Large intestine (tissue), 3 donors: ENCODE results near the gene GLCCI1. TPM values are rescaled to one million over a fixed set of nuclear protein-coding genes. Genes with fewer than 3 reads are reported as not detected.

Experiments used
- DNase-seq, 2 donors: peaks; one replicate each; pipeline versions ENCODE4 v3.0.0 to v3.0.0-alpha.2; 2013
- H3K27ac ChIP-seq: one replicate; pipeline ENCODE4 v1.5.1; 2013; ENCODE audit warnings: low read length
- H3K27me3 ChIP-seq: 2 replicates; pipeline ENCODE4 v1.6.1; 2013; ENCODE audit warnings: low read length; ENCODE audit not compliant: control insufficient read depth, insufficient read depth
- H3K36me3 ChIP-seq: 2 replicates; pipeline ENCODE4 v1.6.1; 2013; ENCODE audit warnings: low read length; ENCODE audit not compliant: control insufficient read depth, insufficient read depth
- H3K4me1 ChIP-seq: one replicate; pipeline ENCODE4 v1.6.1; 2013; ENCODE audit warnings: low read length; ENCODE audit not compliant: control insufficient read depth, insufficient read depth
- H3K4me3 ChIP-seq: one replicate; pipeline ENCODE4 v1.5.1; 2013; ENCODE audit warnings: low read length
- H3K9me3 ChIP-seq: one replicate; pipeline ENCODE4 v1.6.1; 2013; ENCODE audit warnings: mild to moderate bottlenecking, low read depth, low read length, moderate library complexity; ENCODE audit not compliant: control insufficient read depth
- WGBS: methylation state at CpG from one replicate; pipeline ENCODE4 v1.1.5; 2013; ENCODE audit warnings: low lambda C conversion rate; ENCODE audit not compliant: insufficient coverage; 5-methylcytosine and 5-hydroxymethylcytosine counted together
- polyA plus RNA-seq: library from polyadenylated mRNA; unstranded; fragments of 120-200 nt; gene quantifications from one replicate; pipeline ENCODE4 v1.2.1, GENCODE V29; 2013

Gene GLCCI1
- polyA plus RNA-seq, 1 donor = 13.8 TPM

DNA sequence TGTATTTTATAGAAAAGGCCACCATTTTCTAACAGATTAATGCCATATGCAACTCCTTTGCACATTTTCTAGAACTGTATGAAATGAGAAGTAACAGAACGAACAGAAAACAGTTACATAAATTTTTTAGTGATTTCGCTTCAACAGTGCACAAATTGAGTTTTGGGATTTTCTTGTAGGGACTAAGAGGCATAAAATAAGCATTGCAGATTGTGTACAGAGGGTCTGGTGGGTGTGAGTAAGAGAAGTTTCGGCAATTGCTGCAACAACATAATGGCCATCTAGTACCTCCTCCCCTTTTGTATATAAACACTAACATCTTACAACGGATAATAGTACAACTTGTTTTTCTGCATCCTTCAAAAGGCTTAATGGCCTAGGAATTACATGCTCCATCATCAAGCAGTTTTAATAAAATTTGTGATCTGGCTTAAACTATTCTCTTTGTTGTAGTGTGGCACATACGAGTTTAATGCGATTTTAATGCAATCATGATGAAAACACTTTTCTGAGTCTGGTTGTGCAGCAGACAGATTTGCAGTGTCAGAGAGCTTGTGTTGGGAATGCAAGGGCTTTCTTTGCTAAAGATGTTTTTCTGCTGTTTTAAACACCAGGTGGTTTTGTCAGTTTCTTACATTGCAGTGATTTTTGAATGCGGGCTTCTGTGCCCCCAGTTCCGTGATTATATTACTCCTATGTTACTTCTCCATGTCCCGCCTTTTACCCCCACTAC is 2.9 kb downstream of the GLCCI1 start:
- no peak for DNase-seq
- no peaks in the 10 kb centered on the region for H3K9me3 ChIP-seq
- WGBS = 92% methylated on average over 7 of the region's 9 CpGs
- no peaks in the 10 kb centered on the region for H3K27me3 ChIP-seq
- H3K36me3 ChIP-seq = no peaks in the 10 kb centered on the region
- H3K4me3 ChIP-seq = no peak overlapping the region
- H3K4me1 ChIP-seq = no peaks in the 10 kb centered on the region
- H3K27ac ChIP-seq = no peak overlapping the region

DNA sequence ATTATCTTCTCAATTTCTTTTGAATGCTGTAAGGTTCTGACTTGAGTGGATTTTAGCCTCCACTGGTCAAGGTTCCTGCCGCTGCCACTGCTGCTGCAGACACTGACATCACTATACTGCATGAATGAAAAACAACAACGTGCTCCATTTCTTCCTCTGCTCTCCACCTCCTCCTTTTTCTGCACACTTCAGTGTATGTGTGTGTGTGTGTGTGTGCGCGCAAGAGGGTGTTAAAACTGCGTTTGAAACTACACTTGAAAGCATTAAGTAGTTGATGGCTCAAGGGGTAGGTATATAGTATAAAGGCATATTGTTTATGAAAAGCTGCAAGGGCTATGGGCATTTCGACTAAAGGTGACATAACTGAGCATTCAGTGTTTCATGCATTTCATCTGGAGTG is 3.5 kb downstream of the GLCCI1 start:
- no CpG with 5 or more reads among the region's 6 CpGs for WGBS
- no peaks in the 10 kb centered on the region for H3K36me3 ChIP-seq
- no peak for DNase-seq
- H3K9me3 ChIP-seq = no peaks in the 10 kb centered on the region
- no peaks in the 10 kb centered on the region for H3K4me1 ChIP-seq
- no peak overlapping the region for H3K27ac ChIP-seq
- no peak overlapping the region for H3K4me3 ChIP-seq
- H3K27me3 ChIP-seq = no peaks in the 10 kb centered on the region

DNA sequence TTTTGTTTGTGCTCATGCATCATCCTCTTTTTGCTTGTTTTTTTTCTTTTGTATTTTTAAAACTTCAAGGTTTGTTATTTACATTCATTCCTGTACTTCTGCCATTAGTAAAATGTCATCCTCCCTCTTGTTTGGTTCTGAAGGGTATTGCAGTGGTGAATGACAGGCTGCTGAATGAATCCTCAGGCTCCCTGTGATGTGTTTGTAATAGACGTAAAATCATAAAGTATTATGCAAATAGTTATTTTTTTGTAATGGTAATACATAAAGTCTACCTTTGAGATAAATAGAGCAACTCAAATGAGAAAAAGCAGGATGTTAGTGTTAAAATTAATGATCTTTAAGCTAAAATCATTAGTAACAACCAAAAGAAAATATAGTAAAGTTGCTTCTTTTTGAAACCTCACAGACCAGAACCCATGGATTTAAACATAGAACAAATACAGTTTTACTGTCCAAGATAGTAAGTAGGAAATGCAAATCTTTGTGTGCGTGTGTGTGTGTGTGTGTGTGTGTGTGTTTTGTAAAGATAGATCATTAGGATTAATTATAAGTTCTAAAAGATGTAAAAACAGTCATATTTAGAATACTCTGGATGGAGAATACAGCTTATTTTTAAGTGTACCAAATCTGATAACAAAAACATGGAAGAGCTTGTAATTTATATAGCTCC is 4.5 kb downstream of the GLCCI1 start:
- no peaks in the 10 kb centered on the region for H3K4me1 ChIP-seq
- no peaks in the 10 kb centered on the region for H3K36me3 ChIP-seq
- H3K27me3 ChIP-seq = no peaks in the 10 kb centered on the region
- no peak overlapping the region for H3K4me3 ChIP-seq
- no peak overlapping the region for H3K27ac ChIP-seq
- no CpG with 5 or more reads among the region's 2 CpGs for WGBS
- DNase-seq = no peak
- no peaks in the 10 kb centered on the region for H3K9me3 ChIP-seq

DNA sequence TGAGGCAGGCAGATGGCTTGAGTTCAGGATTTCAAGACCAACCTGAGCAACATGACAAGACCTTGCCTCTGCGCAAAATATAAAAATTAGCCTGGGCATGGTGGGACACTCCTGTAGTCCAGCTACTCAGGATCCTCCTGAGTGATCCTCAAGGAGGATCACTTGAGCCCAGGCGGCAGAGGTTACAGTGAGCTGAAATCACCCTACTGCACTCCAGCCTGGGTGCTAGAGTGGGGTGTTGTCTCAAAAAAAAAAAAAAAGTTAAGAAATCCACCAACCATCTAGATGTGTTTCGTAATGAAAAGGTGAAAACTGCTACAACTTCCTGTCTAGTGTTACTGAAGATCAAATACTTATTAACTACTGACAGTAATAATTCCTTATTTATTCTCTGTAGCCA is 8.1 kb downstream of the GLCCI1 start:
- H3K27ac ChIP-seq = no peak overlapping the region
- H3K9me3 ChIP-seq = no peaks in the 10 kb centered on the region
- no peaks in the 10 kb centered on the region for H3K27me3 ChIP-seq
- H3K4me1 ChIP-seq = no peaks in the 10 kb centered on the region
- no peaks in the 10 kb centered on the region for H3K36me3 ChIP-seq
- no peak overlapping the region for H3K4me3 ChIP-seq
- no peak for DNase-seq
- no CpG with 5 or more reads among the region's 3 CpGs for whole genome bisulfite sequencing

DNA sequence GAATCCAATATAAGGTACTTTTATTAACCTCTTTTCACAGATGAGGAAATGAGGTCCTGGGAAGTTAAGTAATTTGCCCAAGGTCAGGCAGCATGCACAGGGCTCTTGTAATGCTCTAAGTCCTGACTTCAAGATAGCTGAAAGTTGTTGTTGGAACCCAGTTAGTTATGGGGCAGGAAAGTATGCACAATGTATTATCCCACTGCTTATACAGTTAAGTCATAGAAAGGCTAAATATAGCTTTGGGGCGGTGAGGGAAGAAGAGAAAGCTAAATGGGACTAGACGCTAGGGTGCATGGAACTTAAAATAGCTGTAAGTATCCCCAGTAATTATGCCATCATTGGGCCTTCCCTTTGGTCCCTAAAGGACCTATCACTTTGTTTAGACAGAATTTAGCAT is 9.2 kb downstream of the GLCCI1 start:
- Histone ChIP-seq H3K4me1 (no peaks in the 10 kb centered on the region), H3K27me3 (no peaks in the 10 kb centered on the region), H3K4me3 (no peak overlapping the region), H3K27ac (no peak overlapping the region), H3K36me3 (no peaks in the 10 kb centered on the region), H3K9me3 (no peaks in the 10 kb centered on the region)
- DNase-seq = no peak
- 83% methylated on average over 2 of the region's 2 CpGs for WGBS

DNA sequence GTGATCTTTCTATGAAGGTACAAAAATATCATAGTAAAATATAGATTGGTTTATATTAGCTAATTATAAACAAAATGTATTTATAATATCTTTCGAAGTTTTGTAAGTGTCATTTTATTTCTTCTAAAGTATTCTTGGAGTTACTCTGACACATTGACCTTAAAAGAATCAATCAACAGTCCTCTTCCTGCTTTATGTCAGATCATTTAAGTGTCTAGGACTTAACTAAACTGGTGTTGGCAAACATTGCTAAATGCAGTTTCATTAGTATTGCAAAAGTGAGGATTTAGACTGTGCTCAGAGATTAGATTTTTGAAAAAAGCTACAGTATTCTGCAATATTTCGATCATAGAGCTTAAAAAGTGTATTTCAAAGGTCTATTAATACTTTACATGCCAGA is 10.3 kb downstream of the GLCCI1 start:
- no peaks in the 10 kb centered on the region for H3K4me1 ChIP-seq
- no peak overlapping the region for H3K27ac ChIP-seq
- DNase-seq = no peak
- H3K9me3 ChIP-seq = no peaks in the 10 kb centered on the region
- H3K4me3 ChIP-seq = no peak overlapping the region
- 100% methylated on average over 1 of the region's 2 CpGs for WGBS
- no peaks in the 10 kb centered on the region for H3K27me3 ChIP-seq
- H3K36me3 ChIP-seq = no peaks in the 10 kb centered on the region

DNA sequence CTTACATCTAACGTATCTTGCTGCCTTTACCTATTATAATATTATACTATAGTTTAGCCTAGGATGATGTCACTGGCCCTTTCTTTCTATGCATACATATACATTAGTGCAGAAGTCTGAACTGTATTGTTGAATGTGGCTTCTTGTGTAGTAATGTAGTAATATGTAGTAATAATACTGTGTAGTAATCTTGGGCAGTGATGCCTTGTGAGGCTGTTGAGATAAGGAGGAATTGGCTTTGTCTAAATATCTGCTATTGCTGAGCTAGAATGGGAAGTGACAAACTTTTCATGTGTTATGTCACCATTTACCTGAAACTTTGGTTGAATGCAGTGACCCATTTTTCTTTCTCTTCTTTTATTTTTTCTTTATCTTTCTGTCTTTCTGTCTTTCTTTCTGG is 11.0 kb downstream of the GLCCI1 start:
- DNase-seq = no peak
- H3K36me3 ChIP-seq = no peaks in the 10 kb centered on the region
- no peaks in the 10 kb centered on the region for H3K27me3 ChIP-seq
- no peak overlapping the region for H3K4me3 ChIP-seq
- no CpG with 5 or more reads among the region's 1 CpG for WGBS
- H3K4me1 ChIP-seq = no peaks in the 10 kb centered on the region
- H3K9me3 ChIP-seq = no peaks in the 10 kb centered on the region
- no peak overlapping the region for H3K27ac ChIP-seq

DNA sequence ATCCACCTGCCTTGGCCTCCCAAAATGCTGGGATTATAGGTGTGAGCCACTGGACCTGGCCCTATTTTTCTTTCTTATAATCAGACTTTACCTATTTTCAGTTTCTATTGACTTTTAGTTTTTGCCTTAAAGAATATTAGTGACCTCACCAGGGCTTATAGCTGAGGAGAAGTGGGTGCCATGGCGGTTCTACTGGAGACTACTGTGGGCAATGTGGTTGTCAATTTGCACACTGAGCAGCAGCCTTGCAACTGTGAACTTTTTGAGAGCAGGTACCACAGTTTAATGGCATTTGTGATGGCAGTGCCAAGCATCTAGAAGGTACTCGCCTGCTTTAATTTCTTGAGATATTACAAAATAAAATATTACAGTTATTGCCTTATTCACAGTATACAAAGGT is 11.5 kb downstream of the GLCCI1 start:
- Histone ChIP-seq H3K27ac (no peak overlapping the region), H3K9me3 (no peaks in the 10 kb centered on the region), H3K4me3 (no peak overlapping the region), H3K36me3 (no peaks in the 10 kb centered on the region), H3K4me1 (no peaks in the 10 kb centered on the region), H3K27me3 (no peaks in the 10 kb centered on the region)
- WGBS = no CpG with 5 or more reads among the region's 2 CpGs
- no peak for DNase-seq

DNA sequence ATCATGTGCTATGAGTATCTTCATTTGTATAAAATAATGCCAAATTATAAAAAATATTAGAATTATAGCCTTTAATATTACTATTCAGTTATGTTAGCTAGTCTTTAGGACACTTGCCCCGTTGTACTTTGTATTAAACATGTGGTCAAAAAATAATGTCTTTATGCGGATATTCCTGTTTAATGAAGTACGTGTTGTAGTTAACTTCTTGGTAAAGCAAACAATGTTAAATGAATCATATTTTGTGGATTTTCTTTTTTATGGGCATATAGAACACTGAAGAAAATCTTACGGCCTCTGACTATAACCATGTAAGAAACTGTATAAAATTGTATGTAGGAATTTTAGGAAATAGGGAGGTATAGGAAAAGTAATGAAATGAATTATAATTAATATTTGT is 14.3 kb downstream of the GLCCI1 start:
- Histone ChIP-seq H3K27me3 (no peaks in the 10 kb centered on the region), H3K9me3 (no peaks in the 10 kb centered on the region), H3K36me3 (no peaks in the 10 kb centered on the region), H3K4me1 (no peaks in the 10 kb centered on the region), H3K27ac (no peak overlapping the region), H3K4me3 (no peak overlapping the region)
- WGBS = 100% methylated on average over 4 of the region's 4 CpGs
- no peak for DNase-seq

DNA sequence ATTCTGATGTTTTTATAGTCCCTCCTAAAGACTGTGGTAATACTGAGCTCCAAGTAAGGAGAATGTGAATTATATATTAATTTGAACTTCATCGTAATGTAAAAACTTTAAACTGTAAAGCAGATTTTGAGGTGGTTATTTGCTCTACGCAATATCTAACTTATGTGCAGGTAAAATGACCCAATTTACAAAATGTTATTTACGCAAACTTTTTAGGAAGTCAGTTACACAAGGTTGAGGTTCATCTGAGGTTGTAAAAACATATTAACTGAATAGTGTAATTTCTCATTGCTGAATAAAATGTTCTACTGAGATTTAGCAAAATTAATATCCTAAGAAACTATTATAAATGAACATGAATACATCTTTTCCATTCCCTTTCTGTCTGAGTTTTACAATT is 15.8 kb downstream of the GLCCI1 start:
- no peak overlapping the region for H3K27ac ChIP-seq
- WGBS = 67% methylated on average over 3 of the region's 3 CpGs
- DNase-seq = no peak
- no peaks in the 10 kb centered on the region for H3K27me3 ChIP-seq
- H3K4me3 ChIP-seq = no peak overlapping the region
- no peaks in the 10 kb centered on the region for H3K9me3 ChIP-seq
- no peaks in the 10 kb centered on the region for H3K4me1 ChIP-seq
- no peaks in the 10 kb centered on the region for H3K36me3 ChIP-seq

DNA sequence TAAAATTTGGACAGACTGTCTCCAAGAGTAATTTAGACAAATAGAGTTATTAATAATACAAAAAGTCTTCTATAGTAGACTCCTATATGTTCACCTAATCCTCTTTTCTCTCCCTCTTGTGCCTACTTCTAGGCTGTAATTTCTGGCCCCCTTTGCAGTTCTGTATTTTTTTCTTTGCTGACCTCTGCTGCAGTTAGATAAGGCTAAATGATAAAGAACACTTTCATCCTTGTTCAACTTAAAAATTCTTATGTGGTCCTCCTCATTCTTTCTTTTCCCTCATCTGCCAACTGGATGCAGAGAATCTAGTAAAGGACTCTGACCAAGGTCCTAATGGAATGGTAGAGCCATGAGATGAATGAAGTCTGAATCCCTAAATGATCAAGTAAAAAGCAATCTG is 20.1 kb downstream of the GLCCI1 start:
- Histone ChIP-seq H3K4me1 (no peaks in the 10 kb centered on the region), H3K27me3 (no peaks in the 10 kb centered on the region), H3K27ac (no peak overlapping the region), H3K36me3 (no peaks in the 10 kb centered on the region), H3K9me3 (peaks cover 10% of the 10 kb centered on the region), H3K4me3 (no peak overlapping the region)
- DNase-seq = no peak
